ENCODE data around the gene SLC8A2.

The SLC8A2 gene

DNA sequence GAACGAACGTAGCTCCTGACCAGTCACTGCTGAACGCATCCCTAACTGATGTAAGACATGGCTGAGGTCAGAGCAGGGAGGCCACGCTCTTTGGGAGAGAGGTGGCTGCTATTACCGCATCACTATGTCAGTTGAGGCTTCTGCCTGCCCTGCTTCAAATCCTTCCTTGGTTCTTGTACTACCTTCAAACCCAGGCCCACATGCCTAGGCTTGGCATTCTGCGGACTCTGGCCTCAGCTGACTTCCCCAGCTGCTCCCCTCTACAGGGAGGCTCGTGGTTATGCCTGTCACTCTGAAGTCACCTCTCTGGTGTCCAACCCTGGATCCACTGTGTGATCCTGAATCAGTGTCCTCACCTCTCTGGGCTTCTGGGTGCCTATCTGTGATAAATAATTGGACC, 37.6 kb downstream of the SLC8A2 start:
- no peaks in the 10 kb centered on the region for H3K79me2 ChIP-seq (ENCODE audit: insufficient read depth, low read depth)
- H3K4me1 ChIP-seq (ENCODE audit: low read depth, poor library complexity, severe bottlenecking) = peaks cover 23% of the 10 kb centered on the region
- no peak overlapping the region for H3K4me3 ChIP-seq (IDR thresholded peaks at IDR 0.05; ENCODE audit: insufficient read depth, low read depth, low read length)
- H3K27me3 ChIP-seq (ENCODE audit: insufficient read depth, low read depth) = peaks cover 45% of the 10 kb centered on the region
- no peak overlapping the region for H3K9ac ChIP-seq
- no peaks in the 10 kb centered on the region for H4K20me1 ChIP-seq (ENCODE audit: insufficient read depth)
- H2AFZ ChIP-seq (ENCODE audit: low read depth) = no peak overlapping the region
- H3K27ac ChIP-seq = no peak overlapping the region
- TF ChIP-seq, protein P1, sequence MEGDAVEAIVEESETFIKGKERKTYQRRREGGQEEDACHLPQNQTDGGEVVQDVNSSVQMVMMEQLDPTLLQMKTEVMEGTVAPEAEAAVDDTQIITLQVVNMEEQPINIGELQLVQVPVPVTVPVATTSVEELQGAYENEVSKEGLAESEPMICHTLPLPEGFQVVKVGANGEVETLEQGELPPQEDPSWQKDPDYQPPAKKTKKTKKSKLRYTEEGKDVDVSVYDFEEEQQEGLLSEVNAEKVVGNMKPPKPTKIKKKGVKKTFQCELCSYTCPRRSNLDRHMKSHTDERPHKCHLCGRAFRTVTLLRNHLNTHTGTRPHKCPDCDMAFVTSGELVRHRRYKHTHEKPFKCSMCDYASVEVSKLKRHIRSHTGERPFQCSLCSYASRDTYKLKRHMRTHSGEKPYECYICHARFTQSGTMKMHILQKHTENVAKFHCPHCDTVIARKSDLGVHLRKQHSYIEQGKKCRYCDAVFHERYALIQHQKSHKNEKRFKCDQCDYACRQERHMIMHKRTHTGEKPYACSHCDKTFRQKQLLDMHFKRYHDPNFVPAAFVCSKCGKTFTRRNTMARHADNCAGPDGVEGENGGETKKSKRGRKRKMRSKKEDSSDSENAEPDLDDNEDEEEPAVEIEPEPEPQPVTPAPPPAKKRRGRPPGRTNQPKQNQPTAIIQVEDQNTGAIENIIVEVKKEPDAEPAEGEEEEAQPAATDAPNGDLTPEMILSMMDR (conservative IDR thresholded peaks at IDR 0.05; ENCODE audit: low read depth, low read length) = no peak
- no peak overlapping the region for H3K4me2 ChIP-seq
- no peaks in the 10 kb centered on the region for H3K36me3 ChIP-seq (ENCODE audit: insufficient read depth)

DNA sequence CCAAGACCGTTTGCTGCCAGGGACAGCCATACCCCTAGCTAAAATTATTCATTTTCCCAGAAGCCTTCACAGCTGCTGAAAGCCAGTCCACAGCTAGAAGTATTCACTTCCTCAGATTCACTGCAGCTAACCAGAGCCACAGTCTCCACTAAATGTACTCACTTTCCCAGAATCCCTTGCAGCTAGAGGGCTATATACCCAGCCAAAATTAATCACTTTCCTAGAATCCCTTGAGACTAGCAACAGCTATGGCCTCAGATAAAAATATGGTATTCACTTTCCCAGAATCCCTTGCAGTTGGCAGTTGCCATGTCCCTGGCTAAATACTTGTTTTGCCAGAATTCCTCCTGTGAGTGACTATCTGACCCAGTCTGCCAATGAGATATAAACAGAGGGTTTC, 38.6 kb downstream of the SLC8A2 start:
- no peaks in the 10 kb centered on the region for H4K20me1 ChIP-seq (ENCODE audit: insufficient read depth)
- no peak overlapping the region for H3K4me2 ChIP-seq
- TF ChIP-seq, protein P1 (conservative IDR thresholded peaks at IDR 0.05; ENCODE audit: low read depth, low read length) = no peak
- H3K4me3 ChIP-seq (IDR thresholded peaks at IDR 0.05; ENCODE audit: insufficient read depth, low read depth, low read length) = no peak overlapping the region
- no peaks in the 10 kb centered on the region for H3K36me3 ChIP-seq (ENCODE audit: insufficient read depth)
- H3K27me3 ChIP-seq (ENCODE audit: insufficient read depth, low read depth) = peaks cover 36% of the 10 kb centered on the region; the same call in 1 of the 2 replicates
- H3K9ac ChIP-seq = no peak overlapping the region
- H3K27ac ChIP-seq = no peak overlapping the region
- no peak overlapping the region for H2AFZ ChIP-seq (ENCODE audit: low read depth)
- no peaks in the 10 kb centered on the region for H3K79me2 ChIP-seq (ENCODE audit: insufficient read depth, low read depth)
- H3K4me1 ChIP-seq (ENCODE audit: low read depth, poor library complexity, severe bottlenecking) = peaks cover 32% of the 10 kb centered on the region

DNA sequence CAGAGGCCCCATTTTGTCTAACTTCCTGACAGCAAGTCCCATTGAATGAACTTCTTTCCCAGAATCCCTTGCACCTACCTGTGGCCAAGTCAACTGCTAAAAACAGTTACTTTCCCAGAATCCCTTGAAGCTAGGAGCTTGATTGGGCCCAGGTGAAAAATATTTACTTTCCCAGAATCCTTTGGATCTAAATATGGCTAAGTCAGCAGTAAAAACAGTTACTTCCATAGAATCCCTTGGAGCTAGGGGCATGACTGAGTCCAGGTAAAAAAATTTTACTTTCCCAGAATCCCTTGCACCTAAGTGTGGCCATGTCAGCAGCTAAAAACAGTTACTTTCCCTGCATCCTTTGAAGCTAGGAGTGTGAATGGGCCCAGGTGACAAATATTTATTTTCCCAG, 39.2 kb downstream of the SLC8A2 start:
- Histone ChIP-seq H3K4me3 (IDR thresholded peaks at IDR 0.05; ENCODE audit: insufficient read depth, low read depth, low read length) (no peak overlapping the region), H3K4me1 (ENCODE audit: low read depth, poor library complexity, severe bottlenecking) (peaks cover 39% of the 10 kb centered on the region), H3K79me2 (ENCODE audit: insufficient read depth, low read depth) (no peaks in the 10 kb centered on the region), H3K9ac (no peak overlapping the region), H3K4me2 (no peak overlapping the region), H3K27ac (no peak overlapping the region), H3K36me3 (ENCODE audit: insufficient read depth) (no peaks in the 10 kb centered on the region), H2AFZ (ENCODE audit: low read depth) (no peak overlapping the region), H4K20me1 (ENCODE audit: insufficient read depth) (no peaks in the 10 kb centered on the region), H3K27me3 (ENCODE audit: insufficient read depth, low read depth) (peaks cover 32% of the 10 kb centered on the region; the same call in 1 of the 2 replicates)
- TF ChIP-seq, protein P1 (conservative IDR thresholded peaks at IDR 0.05; ENCODE audit: low read depth, low read length) = no peak

GRCh38 chr19:47432091-47432490, 39.6 kb downstream of the SLC8A2 start:
- Histone ChIP-seq H3K9ac (no peak overlapping the region), H3K4me1 (ENCODE audit: low read depth, poor library complexity, severe bottlenecking) (peaks cover 40% of the 10 kb centered on the region), H2AFZ (ENCODE audit: low read depth) (no peak overlapping the region)

More at GRCh38 chr19:47432091-47432490, 39.6 kb downstream of the SLC8A2 start:
- TF ChIP-seq, protein P1 (conservative IDR thresholded peaks at IDR 0.05; ENCODE audit: low read depth, low read length) = no peak
- H3K79me2 ChIP-seq (ENCODE audit: insufficient read depth, low read depth) = no peaks in the 10 kb centered on the region
- H3K36me3 ChIP-seq (ENCODE audit: insufficient read depth) = no peaks in the 10 kb centered on the region
- no peaks in the 10 kb centered on the region for H4K20me1 ChIP-seq (ENCODE audit: insufficient read depth)
- no peak overlapping the region for H3K27ac ChIP-seq
- peaks cover 32% of the 10 kb centered on the region; the same call in 1 of the 2 replicates for H3K27me3 ChIP-seq (ENCODE audit: insufficient read depth, low read depth)
- no peak overlapping the region for H3K4me3 ChIP-seq (IDR thresholded peaks at IDR 0.05; ENCODE audit: insufficient read depth, low read depth, low read length)
- H3K4me2 ChIP-seq = no peak overlapping the region
